ENCODE measurements around the gene KDELR3.
A peak's percentile ranks its signal among the peaks of the same experiment; 100 is the strongest.

The KDELR3 gene

GRCh38 chr22:38501797-38502672 lies 34.1 kb downstream of the KDELR3 start:
- H3K4me3 ChIP-seq (ENCODE audit: low read depth, low read length), result no peak overlapping the region
- peaks cover 88% of the 10 kb centered on the region for H3K36me3 ChIP-seq
- no peaks in the 10 kb centered on the region for H3K27me3 ChIP-seq (ENCODE audit: insufficient read depth, low read depth, severe bottlenecking)
- H3K9me3 ChIP-seq (ENCODE audit: severe bottlenecking), result no peaks in the 10 kb centered on the region
- no peak overlapping the region for H3K27ac ChIP-seq
- TF ChIP-seq CTCF (IDR thresholded peaks at IDR 0.05; ENCODE audit: low read depth, low read length), result no peak
- DNase-seq, result no peak

- Histone ChIP-seq H3K36me3 (peaks cover 80% of the 10 kb centered on the region), H3K27ac (no peak overlapping the region), H3K27me3 (ENCODE audit: insufficient read depth, low read depth, severe bottlenecking) (no peaks in the 10 kb centered on the region), H3K4me3 (ENCODE audit: low read depth, low read length) (no peak overlapping the region), H3K9me3 (ENCODE audit: severe bottlenecking) (no peaks in the 10 kb centered on the region)
- no peak for DNase-seq
- no peak for TF ChIP-seq CTCF (IDR thresholded peaks at IDR 0.05; ENCODE audit: low read depth, low read length)
Measured at GRCh38 chr22:38503021-38503420, 35.1 kb downstream of the KDELR3 start.

- Histone ChIP-seq H3K36me3 (peaks cover 61% of the 10 kb centered on the region), H3K9me3 (ENCODE audit: severe bottlenecking) (no peaks in the 10 kb centered on the region), H3K27me3 (ENCODE audit: insufficient read depth, low read depth, severe bottlenecking) (no peaks in the 10 kb centered on the region), H3K4me3 (ENCODE audit: low read depth, low read length) (peak overlapping the region; percentile 97), H3K27ac (peak overlapping the region; percentile 100)
- no peak for TF ChIP-seq CTCF (IDR thresholded peaks at IDR 0.05; ENCODE audit: low read depth, low read length)
- peak; percentile 45 for DNase-seq
Measured at GRCh38 chr22:38504731-38505540, 37.0 kb downstream of the KDELR3 start.

- Histone ChIP-seq H3K27me3 (ENCODE audit: insufficient read depth, low read depth, severe bottlenecking) (no peaks in the 10 kb centered on the region), H3K36me3 (peaks cover 54% of the 10 kb centered on the region), H3K4me3 (ENCODE audit: low read depth, low read length) (peak overlapping the region; percentile 97), H3K27ac (peak overlapping the region; percentile 100), H3K9me3 (ENCODE audit: severe bottlenecking) (no peaks in the 10 kb centered on the region)
- TF ChIP-seq CTCF (IDR thresholded peaks at IDR 0.05; ENCODE audit: low read depth, low read length), result no peak
- peak; percentile 55 for DNase-seq
Measured at GRCh38 chr22:38505541-38506117, 37.7 kb downstream of the KDELR3 start.

- Histone ChIP-seq H3K36me3 (peaks cover 47% of the 10 kb centered on the region), H3K9me3 (ENCODE audit: severe bottlenecking) (no peaks in the 10 kb centered on the region), H3K27ac (peak within 1 kb of the TSS; percentile 100), H3K4me3 (ENCODE audit: low read depth, low read length) (peak within 1 kb of the TSS; percentile 97), H3K27me3 (ENCODE audit: insufficient read depth, low read depth, severe bottlenecking) (no peaks in the 10 kb centered on the region)
- DNase-seq, result peak; percentile 90
- no peak for TF ChIP-seq CTCF (IDR thresholded peaks at IDR 0.05; ENCODE audit: low read depth, low read length)
Measured at GRCh38 chr22:38506118-38506962, 38.4 kb downstream of the KDELR3 start, which contains the start of gene DDX17. Gene DDX17, minus strand, starts transcription at chr22:38506311.
